Neural cell (in vitro differentiated cells): ENCODE data around the gene CEBPZOS. TPM values are rescaled to one million over a fixed set of nuclear protein-coding genes. Genes with fewer than 3 reads are reported as not detected.

ENCODE experiments used
- H2AFZ ChIP-seq: fragments of 200-600, 300-800 bp; sonication (generic), shearing (Covaris generic); 2 replicates; pipeline ENCODE4 v1.6.0; 2014; ENCODE audit warnings: low read depth, mild to moderate bottlenecking, antibody characterized with exemption, low read length, moderate library complexity
- H3F3A ChIP-seq: fragments of 200-600 bp; shearing (Covaris generic); 2 replicates; pipeline ENCODE4 v1.6.1; 2016; ENCODE audit warnings: mild to moderate bottlenecking, moderate library complexity, mixed read lengths, antibody characterized with exemption, low read length; ENCODE audit not compliant: insufficient read depth, poor library complexity, severe bottlenecking
- H3K27ac ChIP-seq: fragments of 200-600, 300-800 bp; sonication (generic), shearing (Covaris generic); 2 replicates; pipeline ENCODE4 v1.5.1; 2014; ENCODE audit warnings: mild to moderate bottlenecking, low read length, moderate library complexity
- H3K27me3 ChIP-seq: fragments of 300-800, 200-600 bp; sonication (generic), shearing (Covaris generic); 2 replicates; pipeline ENCODE4 v1.6.0; 2014; ENCODE audit warnings: mild to moderate bottlenecking, low read depth, low read length, moderate library complexity; ENCODE audit not compliant: insufficient read depth
- H3K36me3 ChIP-seq: fragments of 300-800, 200-600 bp; sonication (generic), shearing (Covaris generic); 2 replicates; pipeline ENCODE4 v1.5.1; 2014; ENCODE audit warnings: mild to moderate bottlenecking, antibody characterized with exemption, low read length, moderate library complexity; ENCODE audit not compliant: insufficient read depth
- H3K4me2 ChIP-seq: fragments of 300-800, 200-600 bp; sonication (generic), shearing (Covaris generic); 2 replicates; pipeline ENCODE4 v1.6.0; 2014; ENCODE audit warnings: mild to moderate bottlenecking, low read length
- H3K4me3 ChIP-seq: fragments of 300-800, 200-600 bp; sonication (generic), shearing (Covaris generic); 2 replicates; pipeline ENCODE4 v1.5.1; 2014; ENCODE audit warnings: mild to moderate bottlenecking, low read length, moderate library complexity
- H3K79me2 ChIP-seq: fragments of 200-600 bp; shearing (Covaris generic); replicated peaks from 2 replicates; pipeline ENCODE4 v1.6.0; 2014; ENCODE audit warnings: mild to moderate bottlenecking, low read length, moderate library complexity; ENCODE audit not compliant: insufficient read depth
- H3K9ac ChIP-seq: fragments of 300-800, 200-600 bp; sonication (generic), shearing (Covaris generic); 2 replicates; pipeline ENCODE4 v1.6.1; 2016; ENCODE audit warnings: mild to moderate bottlenecking, low read length, mixed read lengths
- H3K9me2 ChIP-seq: fragments of 200-600 bp; shearing (Covaris generic); 2 replicates; pipeline ENCODE4 v1.6.1; 2016; ENCODE audit warnings: mild to moderate bottlenecking, low read length, mixed read lengths; ENCODE audit not compliant: insufficient read depth
- H3K9me3 ChIP-seq: fragments of 200-600, 300-800 bp; sonication (generic), shearing (Covaris generic); 2 replicates; pipeline ENCODE4 v1.6.1; 2016; ENCODE audit warnings: mild to moderate bottlenecking, mixed run types, low read length, moderate library complexity, mixed read lengths
- H4K20me1 ChIP-seq: fragments of 200-600 bp; shearing (Covaris generic); 2 replicates; pipeline ENCODE4 v1.6.1; 2016; ENCODE audit warnings: mild to moderate bottlenecking, mixed run types; ENCODE audit not compliant: insufficient read depth
- EP300 ChIP-seq: fragments of 450-650 bp; conservative IDR thresholded peaks from 2 replicates; pipeline ENCODE4 v1.6.1; 2014; ENCODE audit warnings: antibody characterized with exemption, mild to moderate bottlenecking, moderate library complexity; ENCODE audit not compliant: poor library complexity, severe bottlenecking
- EZH2 ChIP-seq: fragments of 200-600, 300-800 bp; shearing (Covaris generic), sonication (generic); IDR thresholded peaks from 2 replicates; pipeline ENCODE4 v1.6.1; 2014; ENCODE audit warnings: antibody characterized with exemption, low read length, borderline replicate concordance, mild to moderate bottlenecking; ENCODE audit not compliant: insufficient read depth, poor library complexity, severe bottlenecking
- MXI1 ChIP-seq: fragments of 450-650 bp; conservative IDR thresholded peaks from 2 replicates; pipeline ENCODE4 v1.6.1; 2014; ENCODE audit warnings: antibody characterized with exemption, mild to moderate bottlenecking; ENCODE audit not compliant: poor library complexity, severe bottlenecking
- POLR2AphosphoS5 ChIP-seq: IDR thresholded peaks from 2 replicates; pipeline ENCODE4 v1.6.1; 2012
- RAD21 ChIP-seq: fragments of 450-650 bp; conservative IDR thresholded peaks from 2 replicates; pipeline ENCODE4 v1.6.1; 2014; ENCODE audit warnings: antibody characterized with exemption, mild to moderate bottlenecking, moderate library complexity
- SMC3 ChIP-seq: fragments of 450-650 bp; conservative IDR thresholded peaks from 2 replicates; pipeline ENCODE4 v1.6.1; 2014; ENCODE audit warnings: antibody characterized with exemption, mild to moderate bottlenecking, moderate library complexity; ENCODE audit not compliant: poor library complexity
- TAF1 ChIP-seq: IDR thresholded peaks from 2 replicates; pipeline ENCODE4 v1.6.1; 2012; ENCODE audit warnings: low read depth
- polyA plus RNA-seq: library from polyadenylated mRNA; depleted of rRNA; stranded (reverse); fragments of >200 nt; gene quantifications from 2 replicates; pipeline ENCODE4 v1.2.3, GENCODE V29; 2014
- TF ChIP-seq, protein P1 (sequence below): IDR thresholded peaks from 2 replicates; pipeline ENCODE4 v1.6.1; 2012; ENCODE audit warnings: borderline replicate concordance
- TF ChIP-seq, protein P2 (sequence below): fragments of 450-650 bp; IDR thresholded peaks from 2 replicates; pipeline ENCODE4 v1.5.1; 2014; ENCODE audit warnings: antibody characterized with exemption, mild to moderate bottlenecking, moderate library complexity; ENCODE audit not compliant: poor library complexity, severe bottlenecking

The CEBPZOS gene
- polyA plus RNA-seq, 1 donor from 2014 or later, result 4.9 TPM

DNA sequence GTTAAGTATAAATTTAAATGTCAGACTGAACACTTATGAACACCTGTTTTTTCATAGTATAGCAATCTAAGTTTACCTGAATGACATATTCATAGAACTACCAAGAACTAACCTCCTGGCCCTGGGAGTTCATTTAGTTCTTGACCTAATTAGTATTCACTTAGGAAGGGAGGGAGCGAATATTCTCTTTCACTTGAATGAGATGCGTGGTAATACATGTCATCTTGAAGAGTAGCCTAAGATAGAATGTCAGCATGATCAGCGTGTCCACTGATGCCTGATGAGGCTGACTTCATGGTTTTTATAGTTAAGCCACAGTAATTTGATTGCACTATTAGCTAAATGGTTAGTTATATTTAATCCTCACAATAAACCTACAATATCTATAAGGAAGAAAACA, 48.5 kb downstream of the CEBPZOS start:
- Histone ChIP-seq H4K20me1 (no peaks in the 10 kb centered on the region), H3K79me2 (no peaks in the 10 kb centered on the region), H3K9ac (no peak overlapping the region), H3K9me2 (no peaks in the 10 kb centered on the region), H3K27ac (no peak overlapping the region), H3K9me3 (no peaks in the 10 kb centered on the region), H3K27me3 (no peaks in the 10 kb centered on the region), H3K4me3 (no peak overlapping the region), H3F3A (no peaks in the 10 kb centered on the region), H3K36me3 (peaks cover 17% of the 10 kb centered on the region), H2AFZ (no peak overlapping the region), H3K4me2 (no peak overlapping the region)
- no peak for TF ChIP-seq POLR2AphosphoS5
- no peak for TF ChIP-seq SMC3
- TF ChIP-seq, protein P1, sequence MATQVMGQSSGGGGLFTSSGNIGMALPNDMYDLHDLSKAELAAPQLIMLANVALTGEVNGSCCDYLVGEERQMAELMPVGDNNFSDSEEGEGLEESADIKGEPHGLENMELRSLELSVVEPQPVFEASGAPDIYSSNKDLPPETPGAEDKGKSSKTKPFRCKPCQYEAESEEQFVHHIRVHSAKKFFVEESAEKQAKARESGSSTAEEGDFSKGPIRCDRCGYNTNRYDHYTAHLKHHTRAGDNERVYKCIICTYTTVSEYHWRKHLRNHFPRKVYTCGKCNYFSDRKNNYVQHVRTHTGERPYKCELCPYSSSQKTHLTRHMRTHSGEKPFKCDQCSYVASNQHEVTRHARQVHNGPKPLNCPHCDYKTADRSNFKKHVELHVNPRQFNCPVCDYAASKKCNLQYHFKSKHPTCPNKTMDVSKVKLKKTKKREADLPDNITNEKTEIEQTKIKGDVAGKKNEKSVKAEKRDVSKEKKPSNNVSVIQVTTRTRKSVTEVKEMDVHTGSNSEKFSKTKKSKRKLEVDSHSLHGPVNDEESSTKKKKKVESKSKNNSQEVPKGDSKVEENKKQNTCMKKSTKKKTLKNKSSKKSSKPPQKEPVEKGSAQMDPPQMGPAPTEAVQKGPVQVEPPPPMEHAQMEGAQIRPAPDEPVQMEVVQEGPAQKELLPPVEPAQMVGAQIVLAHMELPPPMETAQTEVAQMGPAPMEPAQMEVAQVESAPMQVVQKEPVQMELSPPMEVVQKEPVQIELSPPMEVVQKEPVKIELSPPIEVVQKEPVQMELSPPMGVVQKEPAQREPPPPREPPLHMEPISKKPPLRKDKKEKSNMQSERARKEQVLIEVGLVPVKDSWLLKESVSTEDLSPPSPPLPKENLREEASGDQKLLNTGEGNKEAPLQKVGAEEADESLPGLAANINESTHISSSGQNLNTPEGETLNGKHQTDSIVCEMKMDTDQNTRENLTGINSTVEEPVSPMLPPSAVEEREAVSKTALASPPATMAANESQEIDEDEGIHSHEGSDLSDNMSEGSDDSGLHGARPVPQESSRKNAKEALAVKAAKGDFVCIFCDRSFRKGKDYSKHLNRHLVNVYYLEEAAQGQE, result no peak

DNA sequence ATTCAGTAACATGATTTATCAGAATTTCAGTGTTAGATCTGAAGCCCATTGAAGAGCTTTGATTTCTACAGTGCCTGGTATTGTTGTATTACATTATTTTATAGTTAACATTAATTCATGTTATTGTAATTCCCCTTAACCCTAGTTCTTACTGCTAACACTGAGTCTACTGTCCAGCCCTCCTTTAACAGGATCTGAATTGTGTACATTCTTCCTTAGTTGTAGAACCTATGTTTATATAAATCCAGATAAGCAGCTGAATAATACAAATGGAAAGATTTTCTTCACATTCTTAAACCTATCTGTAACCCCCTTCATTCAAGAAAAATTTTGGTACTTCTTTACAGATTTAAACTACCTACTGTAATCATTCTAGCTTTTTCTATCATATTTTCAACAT, 49.9 kb downstream of the CEBPZOS start:
- TF ChIP-seq, protein P2, sequence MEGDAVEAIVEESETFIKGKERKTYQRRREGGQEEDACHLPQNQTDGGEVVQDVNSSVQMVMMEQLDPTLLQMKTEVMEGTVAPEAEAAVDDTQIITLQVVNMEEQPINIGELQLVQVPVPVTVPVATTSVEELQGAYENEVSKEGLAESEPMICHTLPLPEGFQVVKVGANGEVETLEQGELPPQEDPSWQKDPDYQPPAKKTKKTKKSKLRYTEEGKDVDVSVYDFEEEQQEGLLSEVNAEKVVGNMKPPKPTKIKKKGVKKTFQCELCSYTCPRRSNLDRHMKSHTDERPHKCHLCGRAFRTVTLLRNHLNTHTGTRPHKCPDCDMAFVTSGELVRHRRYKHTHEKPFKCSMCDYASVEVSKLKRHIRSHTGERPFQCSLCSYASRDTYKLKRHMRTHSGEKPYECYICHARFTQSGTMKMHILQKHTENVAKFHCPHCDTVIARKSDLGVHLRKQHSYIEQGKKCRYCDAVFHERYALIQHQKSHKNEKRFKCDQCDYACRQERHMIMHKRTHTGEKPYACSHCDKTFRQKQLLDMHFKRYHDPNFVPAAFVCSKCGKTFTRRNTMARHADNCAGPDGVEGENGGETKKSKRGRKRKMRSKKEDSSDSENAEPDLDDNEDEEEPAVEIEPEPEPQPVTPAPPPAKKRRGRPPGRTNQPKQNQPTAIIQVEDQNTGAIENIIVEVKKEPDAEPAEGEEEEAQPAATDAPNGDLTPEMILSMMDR, result no peak
- TF ChIP-seq, protein P1, result no peak
- TF ChIP-seq MXI1 (no peak), RAD21 (no peak), TAF1 (no peak), SMC3 (no peak), EP300 (no peak), EZH2 (no peak), POLR2AphosphoS5 (no peak)
- Histone ChIP-seq H3K4me2 (no peak overlapping the region), H3K9ac (no peak overlapping the region), H3K27me3 (no peaks in the 10 kb centered on the region), H3K79me2 (no peaks in the 10 kb centered on the region), H4K20me1 (no peaks in the 10 kb centered on the region), H3K27ac (no peak overlapping the region), H3K4me3 (no peak overlapping the region), H2AFZ (no peak overlapping the region), H3F3A (no peaks in the 10 kb centered on the region), H3K36me3 (peaks cover 17% of the 10 kb centered on the region), H3K9me2 (no peaks in the 10 kb centered on the region), H3K9me3 (no peaks in the 10 kb centered on the region)
